ENCODE data around the gene ADAMTS18. TPM values are rescaled to one million over a fixed set of nuclear protein-coding genes. Genes with fewer than 3 reads are reported as not detected.

ADAMTS18 gene
- total RNA-seq, 6 experiments from 2014 or later, result not detected

DNA sequence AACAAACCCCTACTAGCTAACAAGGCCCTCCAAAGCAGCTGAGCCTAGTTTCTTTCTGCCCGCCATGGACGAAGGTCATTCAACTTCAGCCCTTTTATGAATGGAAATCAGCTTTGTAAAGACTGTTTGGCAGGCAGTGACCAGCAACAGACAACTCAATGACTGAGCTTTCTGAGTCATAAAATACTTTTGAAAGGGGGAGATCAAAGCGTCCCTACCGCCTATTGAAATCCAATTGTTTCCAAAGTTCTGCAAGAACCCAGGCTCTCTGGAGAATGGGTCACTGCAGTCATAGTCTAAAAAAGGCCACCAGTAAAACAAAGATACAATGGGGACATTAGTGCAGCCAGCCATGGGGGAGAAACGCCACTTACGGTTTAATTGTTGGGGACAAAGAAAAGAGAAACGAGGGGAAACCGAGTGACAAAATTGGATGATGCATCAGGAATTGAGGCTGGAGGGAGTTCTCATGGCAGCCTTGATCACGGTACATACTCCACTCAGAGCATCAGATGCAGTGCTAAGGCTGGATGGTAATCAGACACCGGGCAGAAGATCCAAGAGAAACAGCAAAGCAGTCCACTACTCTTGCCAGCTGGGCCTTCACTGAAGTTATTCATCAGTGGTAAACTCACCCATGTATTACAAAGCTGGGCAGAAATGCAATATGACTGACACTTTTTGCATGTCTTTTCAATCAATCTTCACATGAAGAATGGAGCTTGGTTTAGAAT, 9.8 kb downstream of the ADAMTS18 start:
- Histone ChIP-seq H3K27ac (no peak overlapping the region), H3K9me3 (no peaks in the 10 kb centered on the region), H3K4me1 (no peaks in the 10 kb centered on the region), H3K4me3 (no peak overlapping the region), H3K36me3 (no peaks in the 10 kb centered on the region), H3K27me3 (no peaks in the 10 kb centered on the region)
- intact Hi-C loops (cut with DNase I), result no loop called here
- no peak for DNase-seq
- ATAC-seq, result no peak
- TF ChIP-seq CTCF (IDR thresholded peaks at IDR 0.05), result no peak
- TF ChIP-seq POLR2A (IDR thresholded peaks at IDR 0.05), result no peak
- 54% methylated on average over 7 of the region's 10 CpGs for WGBS (ENCODE audit: insufficient coverage, low coverage, low lambda C conversion rate, missing lambda C conversion rate)

GRCh38 chr16:77422196-77422784, 12.5 kb downstream of the ADAMTS18 start:
- Histone ChIP-seq H3K27me3 (no peaks in the 10 kb centered on the region), H3K9me3 (no peaks in the 10 kb centered on the region), H3K4me1 (no peaks in the 10 kb centered on the region), H3K27ac (no peak overlapping the region), H3K36me3 (no peaks in the 10 kb centered on the region), H3K4me3 (no peak overlapping the region)
- ATAC-seq, result no peak
- TF ChIP-seq POLR2A (IDR thresholded peaks at IDR 0.05) (no peak), CTCF (IDR thresholded peaks at IDR 0.05) (no peak)
- intact Hi-C loops (cut with DNase I), result no loop called here
- DNase-seq, result no peak
- 87% methylated on average over 2 of the region's 2 CpGs for WGBS (ENCODE audit: insufficient coverage, low coverage, low lambda C conversion rate, missing lambda C conversion rate)

GRCh38 chr16:77416939-77417480, 17.8 kb downstream of the ADAMTS18 start:
- DNase-seq (no peak), ATAC-seq (no peak)
- Histone ChIP-seq H3K36me3 (no peaks in the 10 kb centered on the region), H3K4me3 (no peak overlapping the region), H3K27me3 (no peaks in the 10 kb centered on the region), H3K27ac (no peak overlapping the region), H3K9me3 (no peaks in the 10 kb centered on the region), H3K4me1 (no peaks in the 10 kb centered on the region)
- 75% methylated on average over 1 of the region's 1 CpG for WGBS (ENCODE audit: insufficient coverage, low coverage, low lambda C conversion rate, missing lambda C conversion rate)
- TF ChIP-seq POLR2A (IDR thresholded peaks at IDR 0.05), result no peak
- no peak for TF ChIP-seq CTCF (IDR thresholded peaks at IDR 0.05)
- intact Hi-C loops (cut with DNase I), result no loop called here

DNA sequence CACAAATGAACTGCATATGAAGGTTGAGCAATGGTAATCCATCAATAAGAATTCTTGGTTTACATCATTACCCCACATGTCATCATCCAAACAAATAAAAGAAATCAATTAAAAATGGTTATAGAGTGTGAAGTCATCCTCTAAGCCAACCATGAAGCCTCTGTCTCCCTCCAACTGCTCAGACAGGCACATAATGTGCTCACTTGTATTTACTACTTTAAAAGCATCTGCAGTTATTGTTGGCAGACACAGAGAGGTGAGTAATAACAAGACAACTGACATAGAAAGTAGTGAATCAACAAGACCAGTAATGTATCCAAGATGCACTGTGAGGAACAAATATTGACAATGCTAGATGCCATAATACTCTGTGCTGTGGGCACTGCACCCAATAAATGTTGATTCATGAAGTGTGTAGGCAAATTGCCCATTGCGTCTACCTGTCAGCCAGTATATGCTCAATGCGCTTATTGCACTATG, 20.0 kb downstream of the ADAMTS18 start:
- 80% methylated on average over 1 of the region's 2 CpGs for WGBS (ENCODE audit: insufficient coverage, low coverage, low lambda C conversion rate, missing lambda C conversion rate)
- TF ChIP-seq CTCF (IDR thresholded peaks at IDR 0.05), result no peak
- TF ChIP-seq POLR2A (IDR thresholded peaks at IDR 0.05), result no peak

More for the DNA sequence above, 20.0 kb downstream of the ADAMTS18 start:
- DNase-seq (no peak), ATAC-seq (peak in 1 of 4 donors; percentile 76)
- Histone ChIP-seq H3K36me3 (no peaks in the 10 kb centered on the region), H3K27ac (no peak overlapping the region), H3K27me3 (no peaks in the 10 kb centered on the region), H3K4me3 (no peak overlapping the region), H3K4me1 (no peaks in the 10 kb centered on the region), H3K9me3 (no peaks in the 10 kb centered on the region)
- intact Hi-C loops (cut with DNase I), result no loop called here
